T47D (cell line): ENCODE results near the gene HCN1.

Experiments used
- DNase-seq, 2 experiments: peaks; one replicate each; pipeline versions ENCODE4 v3.0.0 to v3.0.0-alpha.2; 2011 to 2012; ENCODE audit warnings: low read depth in 1 of 2, low spot score in 1 of 2
- JUND ChIP-seq: IDR thresholded peaks from 2 replicates; pipeline ENCODE4 v1.6.1; 2012; ENCODE audit warnings: low read depth
- in situ Hi-C: cut with HindIII; loops from 2 replicates; pipeline ENCODE4 v1.10.0; 2016; ENCODE audit warnings: low sequenced_read_pairs, low pct_unique_long_range_greater_than_20kb

HCN1 gene

DNA sequence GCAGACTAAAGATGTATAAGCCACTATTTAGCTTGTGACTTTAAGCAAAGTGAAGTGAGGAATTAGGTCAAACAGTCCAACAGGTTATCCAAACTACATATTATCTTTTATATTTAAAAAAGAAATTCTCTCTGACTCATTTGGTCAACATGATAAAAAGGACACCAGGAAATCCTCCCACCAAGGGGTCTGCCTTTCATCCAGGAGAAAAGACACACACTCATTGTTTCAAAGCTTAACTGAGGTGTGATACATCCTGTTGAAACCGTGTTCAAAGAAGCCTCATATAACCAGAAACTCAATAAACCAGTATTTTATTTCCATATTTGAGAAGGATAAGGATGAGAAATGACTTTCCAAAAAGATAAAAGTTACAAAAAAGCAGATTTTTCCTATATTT is 417.1 kb downstream of the HCN1 start:
- in situ Hi-C loops, result no loop called here
- TF ChIP-seq JUND, result no peak
- DNase-seq, result no peak

DNA sequence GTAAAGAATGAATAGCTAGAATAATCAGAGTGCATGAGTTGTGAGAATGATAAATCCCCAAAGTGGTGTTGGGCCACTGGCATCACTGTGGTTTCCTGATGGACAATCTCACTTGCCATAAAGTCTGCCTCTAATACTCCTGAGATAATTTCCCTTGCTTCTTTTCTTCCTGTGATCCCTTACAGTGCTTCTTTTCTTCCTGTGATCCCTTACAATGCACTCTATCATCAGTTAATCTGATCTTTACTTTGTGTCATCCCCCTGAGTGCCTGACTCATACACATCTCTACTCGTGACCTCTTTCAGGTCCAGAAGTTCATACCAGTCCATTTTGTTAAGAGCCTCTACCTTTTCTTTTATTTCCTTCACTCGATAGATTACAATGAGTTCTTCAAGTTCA is 418.3 kb downstream of the HCN1 start:
- in situ Hi-C loops, result no loop called here
- no peak for DNase-seq
- TF ChIP-seq JUND, result no peak

DNA sequence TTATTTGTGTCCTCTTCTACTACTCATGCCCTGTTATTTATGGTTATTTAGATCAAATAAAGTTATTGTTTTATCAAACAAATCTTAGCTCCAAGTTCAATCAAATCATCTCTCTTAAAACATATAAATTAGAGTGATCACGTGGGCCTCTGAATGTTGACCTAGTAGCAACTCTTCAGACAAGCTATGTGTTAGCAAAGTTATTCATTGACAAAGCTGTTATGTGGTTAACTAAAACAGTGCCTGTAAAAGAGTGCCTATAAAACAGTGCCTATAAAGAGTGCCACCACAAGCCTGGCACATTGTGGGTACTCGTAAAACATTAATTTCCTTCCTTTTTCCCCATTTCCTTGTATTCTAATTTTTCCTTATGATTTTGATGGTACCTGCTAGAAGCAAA is 421.9 kb downstream of the HCN1 start:
- in situ Hi-C loops, result no loop called here
- no peak for DNase-seq
- TF ChIP-seq JUND, result no peak

DNA sequence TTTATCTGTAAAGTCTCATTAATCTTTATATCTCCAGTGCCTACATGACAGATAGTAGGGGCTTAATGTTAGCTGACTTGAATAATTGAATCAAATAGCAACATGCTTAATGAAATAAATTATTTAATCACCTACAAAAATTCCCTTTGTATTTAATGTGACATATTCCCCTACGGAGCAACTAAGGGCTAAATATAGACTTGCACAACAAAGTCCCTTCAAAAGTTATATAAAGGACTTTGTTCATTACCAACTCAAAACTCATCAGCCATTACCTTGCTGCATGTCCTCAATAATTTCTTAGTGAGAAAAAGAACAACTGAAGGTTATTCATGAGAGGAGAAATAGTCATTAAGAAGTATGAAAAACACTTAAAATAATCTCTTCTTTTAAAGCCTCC is 424.6 kb downstream of the HCN1 start:
- TF ChIP-seq JUND, result no peak
- DNase-seq, result no peak
- in situ Hi-C loops, result no loop called here

DNA sequence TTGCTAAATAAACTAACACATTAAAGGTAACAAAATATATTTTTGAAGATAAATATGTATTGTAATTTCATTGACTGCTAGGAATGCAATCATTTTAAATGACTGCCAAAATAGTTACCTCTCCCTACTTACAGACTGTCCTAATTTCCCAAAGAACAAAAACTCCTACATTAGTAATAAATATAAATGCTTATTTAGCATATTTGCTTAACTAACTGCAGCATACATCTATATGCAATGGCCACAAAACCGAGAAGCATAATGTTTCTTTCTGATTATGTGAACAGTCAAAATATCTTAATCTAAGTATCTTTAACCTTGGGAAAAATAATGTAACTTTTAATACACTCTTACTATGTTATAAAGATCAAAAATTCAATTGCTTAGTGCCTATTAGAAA is 431.7 kb downstream of the HCN1 start:
- no peak for TF ChIP-seq JUND
- no peak for DNase-seq
- in situ Hi-C loops, result no loop called here

DNA sequence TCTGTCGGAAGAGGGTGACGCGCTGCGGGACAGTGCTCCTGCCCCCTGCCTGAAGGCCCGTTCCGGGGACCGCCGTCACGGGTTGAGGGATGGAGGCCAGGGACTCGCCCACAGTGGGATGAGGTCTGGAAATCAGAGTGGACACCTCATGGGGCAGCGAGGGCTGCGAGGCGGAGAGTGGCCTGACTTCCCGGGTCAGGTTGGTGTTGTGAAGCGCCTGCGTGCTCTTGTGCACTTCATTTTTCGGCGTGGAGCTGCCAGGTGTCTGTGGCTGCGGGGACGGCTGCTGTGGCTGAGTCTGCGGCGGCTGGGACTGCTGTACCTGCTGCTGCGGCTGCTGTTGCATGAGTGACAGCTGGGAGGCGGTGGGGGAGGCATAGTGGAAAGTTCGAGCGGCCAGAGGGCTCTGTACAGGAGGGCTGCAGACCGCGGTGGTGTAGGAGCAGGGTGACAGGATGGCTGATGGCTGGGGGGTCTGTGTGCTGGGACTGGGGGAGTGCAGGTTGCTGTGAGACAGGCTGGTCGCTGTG is 434.1 kb downstream of the HCN1 start:
- peak in 1 of 2 experiments; percentile 21 for DNase-seq
- TF ChIP-seq JUND, result no peak
- in situ Hi-C loops, result no loop called here

DNA sequence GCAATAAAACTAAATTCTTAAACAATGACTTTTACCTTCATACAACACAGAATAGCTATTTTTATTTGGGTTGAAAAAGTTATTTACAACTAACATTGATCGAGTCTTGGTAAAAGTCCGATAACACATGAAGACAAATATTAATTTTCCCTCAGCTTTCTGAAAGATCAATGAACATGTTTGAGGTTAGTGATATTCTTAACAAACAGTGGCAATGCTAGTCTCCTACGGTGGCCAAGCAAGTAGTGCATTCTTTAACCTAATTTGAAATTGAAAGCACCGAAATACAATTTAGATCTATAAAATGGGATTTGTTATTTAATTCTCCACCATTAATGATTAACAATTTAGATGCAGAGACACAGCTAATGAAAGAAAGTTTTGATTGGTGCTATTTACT is 435.1 kb downstream of the HCN1 start:
- DNase-seq, result no peak
- in situ Hi-C loops, result no loop called here
- no peak for TF ChIP-seq JUND

DNA sequence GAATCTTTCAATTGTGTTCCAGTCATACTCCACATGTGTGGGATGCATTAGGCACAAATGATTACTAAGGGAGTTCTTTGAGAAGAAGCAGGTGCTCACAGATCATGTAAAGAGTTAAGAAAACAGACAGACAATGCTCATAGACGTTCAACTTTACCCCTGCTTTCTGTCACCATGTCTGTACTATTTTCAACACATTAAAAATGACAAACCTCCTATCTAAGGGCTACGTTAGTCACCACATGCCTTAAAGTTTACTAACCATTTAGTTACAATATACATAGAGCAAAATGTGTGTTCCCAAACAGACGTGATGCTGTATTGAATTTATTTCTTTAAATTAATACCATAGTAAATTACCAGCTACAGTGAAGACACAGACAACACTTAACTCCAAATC is 435.9 kb downstream of the HCN1 start:
- no peak for TF ChIP-seq JUND
- DNase-seq, result no peak
- in situ Hi-C loops, result no loop called here

DNA sequence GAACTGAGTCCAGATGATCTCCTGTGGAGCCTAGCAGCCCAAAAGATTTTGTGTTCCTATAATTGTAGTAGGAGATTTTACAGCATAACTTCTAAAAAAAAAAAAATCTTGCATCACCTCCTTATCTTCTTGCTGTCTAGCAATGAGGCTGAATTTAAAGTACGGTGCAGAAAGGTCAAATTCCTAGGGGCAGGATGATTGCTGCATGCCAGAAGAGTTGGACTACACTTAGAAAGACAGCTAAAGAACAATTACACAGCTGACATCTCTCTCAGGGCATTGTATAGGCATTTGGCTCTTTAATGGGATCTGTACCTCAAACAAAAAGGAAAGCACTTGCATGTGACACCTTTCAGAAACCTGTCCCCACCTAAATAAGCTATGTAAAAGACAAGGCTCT is 443.2 kb downstream of the HCN1 start:
- TF ChIP-seq JUND, result no peak

DNA sequence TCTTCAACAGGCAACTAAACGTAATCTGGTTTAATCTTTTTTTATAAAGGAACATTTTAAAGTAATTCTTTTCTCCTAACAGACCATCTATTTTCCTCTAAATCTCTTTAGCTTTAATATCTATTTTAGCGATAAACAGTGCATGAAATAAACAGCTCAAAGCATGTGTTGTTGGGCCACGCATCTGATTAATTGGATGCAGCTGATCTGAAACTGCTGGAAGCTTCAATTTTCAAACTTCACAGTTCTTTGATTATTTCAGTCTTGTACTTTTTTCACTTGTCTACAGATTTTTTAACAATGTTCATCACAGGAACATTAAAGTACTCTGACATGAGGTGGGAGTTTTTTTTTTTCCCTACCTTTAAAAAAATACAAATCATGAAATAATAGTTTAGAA is 443.6 kb downstream of the HCN1 start:
- in situ Hi-C loops, result no loop called here
- DNase-seq, result no peak
- TF ChIP-seq JUND, result no peak

More for the DNA sequence above, 443.2 kb downstream of the HCN1 start:
- no peak for DNase-seq
- in situ Hi-C loops, result no loop called here

DNA sequence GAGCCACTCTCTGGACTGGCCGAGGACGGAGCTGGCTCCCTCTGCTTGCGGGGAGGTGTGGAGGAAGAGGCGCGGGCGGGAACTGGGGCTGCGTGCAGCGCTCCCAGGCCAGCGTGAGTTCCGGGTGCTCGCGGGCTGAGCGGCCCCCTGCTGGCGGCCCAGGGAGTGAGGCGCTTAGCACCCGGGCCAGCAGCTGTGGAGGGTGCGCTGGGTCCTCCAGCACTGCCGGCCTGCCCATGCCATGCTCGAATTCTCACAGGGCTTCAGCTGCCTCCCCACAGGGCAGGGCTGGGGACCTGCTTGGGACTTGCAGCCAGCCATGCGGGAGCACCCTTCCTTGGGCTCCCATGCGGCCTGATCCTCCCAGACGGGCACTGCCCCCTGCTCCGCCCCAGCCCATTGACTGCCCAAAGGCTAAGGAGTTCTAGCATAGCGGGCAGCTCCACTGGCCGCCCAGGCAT is 470.6 kb downstream of the HCN1 start:
- in situ Hi-C loops, result no loop called here
- peak in 1 of 2 experiments; percentile 36 for DNase-seq
- TF ChIP-seq JUND, result no peak

DNA sequence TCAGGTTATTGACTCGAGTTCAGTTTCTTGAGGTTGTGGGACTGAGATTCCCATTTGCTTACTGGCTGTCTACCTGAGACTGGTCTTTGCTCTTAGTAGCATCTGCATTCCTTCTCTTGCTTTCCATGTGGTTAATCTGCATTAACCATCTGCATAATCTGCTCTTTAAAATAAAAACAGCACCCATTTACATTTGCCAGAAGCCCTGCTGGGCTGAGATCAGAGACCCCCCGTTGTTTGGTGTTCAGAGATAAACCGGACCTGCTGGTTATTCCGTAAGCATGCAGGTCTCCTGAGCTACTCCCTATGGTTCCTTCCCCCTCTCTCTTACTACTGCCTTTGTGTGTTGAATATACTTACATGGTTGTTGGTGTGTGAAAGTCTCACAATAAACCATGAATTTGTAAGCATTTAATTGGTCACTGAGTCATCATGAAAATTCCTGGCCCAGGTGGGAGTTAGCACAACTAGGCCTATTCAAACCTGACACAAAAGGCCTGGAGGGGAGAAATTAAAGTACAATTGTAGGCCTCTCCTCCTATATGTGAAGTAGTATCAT is 490.7 kb downstream of the HCN1 start:
- DNase-seq, result no peak
- in situ Hi-C loops, result no loop called here
- TF ChIP-seq JUND, result no peak
